Adrenal gland (tissue), 12 donors: ENCODE data around the gene NPTXR. TPM values are rescaled to one million over a fixed set of nuclear protein-coding genes. Genes with fewer than 3 reads are reported as not detected.

Experiments
- DNase-seq, 7 donors: peaks; one replicate each; pipeline ENCODE4 v3.0.0-alpha.2; 2019 to 2020
- H3K27ac ChIP-seq, 5 donors: fragments of 200-600 bp; sonication (generic) in 4 of 5; 1 replicate in 3 of 5; 2 replicates in 2 of 5; pipeline versions ENCODE4 v1.5.1 to v1.8.0; 2016 to 2020; ENCODE audit warnings: mild to moderate bottlenecking in 1 of 5
- H3K27me3 ChIP-seq: fragments of 200-600 bp; 2 replicates; pipeline ENCODE4 v1.8.0; 2021
- H3K36me3 ChIP-seq, 2 donors: fragments of 200-600 bp; replicated peaks in 1 of 2; 1 replicate in 1 of 2; 2 replicates in 1 of 2; pipeline versions ENCODE4 v1.5.1 to v1.8.0; 2018 to 2022
- H3K4me1 ChIP-seq, 2 donors: fragments of 200-600 bp; replicated peaks in 1 of 2; 1 replicate in 1 of 2; 2 replicates in 1 of 2; pipeline versions ENCODE4 v1.5.1 to v1.8.0; 2018 to 2021
- H3K4me3 ChIP-seq, 4 donors: fragments of 200-600 bp; sonication (generic) in 3 of 4; one replicate each; pipeline ENCODE4 v1.5.1; 2016 to 2018
- H3K9me3 ChIP-seq, 3 donors: fragments of 200-600 bp; sonication (generic) in 1 of 3; replicated peaks in 1 of 3; 1 replicate in 2 of 3; 2 replicates in 1 of 3; pipeline versions ENCODE4 v1.5.1 to v1.8.0; 2016 to 2021
- CTCF ChIP-seq, 6 experiments: fragments of 450-650 bp in 4 of 6; fragments of 200-600 bp in 2 of 6; sonication (generic) in 1 of 6; IDR thresholded peaks; 1 replicate in 5 of 6; 2 replicates in 1 of 6; pipeline versions ENCODE4 v1.5.1 to v1.8.0; 2016 to 2021; ENCODE audit warnings: antibody characterized with exemption in 6 of 6, mild to moderate bottlenecking in 2 of 6, moderate library complexity in 1 of 6
- POLR2A ChIP-seq, 2 donors: fragments of 450-650 bp; IDR thresholded peaks; one replicate each; pipeline ENCODE4 v1.6.1; 2017; ENCODE audit warnings: antibody characterized with exemption in 2 of 2, mild to moderate bottlenecking in 2 of 2, moderate library complexity in 1 of 2
- WGBS, 4 donors: extraction: QIAGEN DNeasy Blood & Tissue Kit in 2 of 4; methylation state at CpG; one replicate each; pipeline versions ENCODE4 v1.1.5 to v1.1.7; 2013 to 2017; 5-methylcytosine and 5-hydroxymethylcytosine counted together
- intact Hi-C, 2 donors: fragments of 100-400 bp; cut with DNase I; formaldehyde crosslinking; loops; one replicate each; pipeline versions ENCODE4 v1.14.1 to v1.15.0; 2022 to 2023
- polyA plus RNA-seq, 3 donors: library from polyadenylated mRNA; stranded (reverse); fragments of 200-250 nt in 2 of 3; fragments of 350-450 nt in 1 of 3; fragmentation: Illumina TruSeq in 1 of 3; extraction: RNeasy Lipid Tissue Mini Kit (QIAGEN cat#74804) in 1 of 3; gene quantifications; one replicate each; pipeline ENCODE4 v1.2.3, GENCODE V29; 2013 to 2014
- total RNA-seq, 9 donors: library from RNA; depleted of rRNA in 4 of 9; stranded (reverse); fragments of >200 nt in 4 of 9; fragments of 120-200 nt in 1 of 9; fragmentation: NEBNext Ultra II Directional in 1 of 9; extraction: Animal tissue kit (Norgen Biotek cat#: 25700) in 1 of 9; gene quantifications; one replicate each; pipeline versions ENCODE4 v1.1.0 to v1.2.4, GENCODE V29; 2013 to 2023
- donor health status: healthy with polysubstance abuse.
- donor health status: Bipolar disorder and iron deficiency.
- donor health status: DM: yes; HTN: yes; CAD: no.
- donor health status: DM: no; HTN: no; CAD: no.
- donor health status: DM: no; HTN: no; CAD: no.
- donor health status: DM: yes; HTN: yes; CAD: no.

The NPTXR gene
- total and polyA plus RNA-seq, 12 donors, result 1.2 to 26.9 (median 10.5) TPM

- Histone ChIP-seq H3K27me3 (no peaks in the 10 kb centered on the region), H3K4me3 (no peak overlapping the region), H3K36me3 (no peaks in the 10 kb centered on the region), H3K9me3 (no peaks in the 10 kb centered on the region), H3K27ac (no peak overlapping the region), H3K4me1 (peaks cover 3 to 11% of the 10 kb centered on the region in 2 donors)
- no peak for TF ChIP-seq CTCF (IDR thresholded peaks at IDR 0.05)
- no peak for TF ChIP-seq POLR2A (IDR thresholded peaks at IDR 0.05)
- WGBS, 4 donors, result 96 to 100% (median 99%) methylated on average over 1 of the region's 1 CpG
- intact Hi-C loops, result loop anchor here (5.0 to 10.0 kb wide), 2 partner anchors 65 to 72 kb away; no protein-coding TSS in a partner anchor
- no peak for DNase-seq
These were observed 4.1 kb downstream of the NPTXR start for GRCh38 chr22:38839686-38840085.

- intact Hi-C loops, result no loop called here
- Histone ChIP-seq H3K27ac (no peak overlapping the region), H3K4me3 (no peak overlapping the region), H3K36me3 (no peaks in the 10 kb centered on the region), H3K9me3 (no peaks in the 10 kb centered on the region), H3K27me3 (no peaks in the 10 kb centered on the region), H3K4me1 (no peaks in the 10 kb centered on the region)
- DNase-seq, result no peak
- WGBS, 4 donors, result 86 to 90% (median 88%) methylated on average over 6 of the region's 6 CpGs
- TF ChIP-seq POLR2A (IDR thresholded peaks at IDR 0.05), result no peak
- no peak for TF ChIP-seq CTCF (IDR thresholded peaks at IDR 0.05)
These were observed 6.4 kb downstream of the NPTXR start for GRCh38 chr22:38837414-38837928.

GRCh38 chr22:38835888-38836301 is 7.9 kb downstream of the NPTXR start:
- intact Hi-C loops, result no loop called here
- Histone ChIP-seq H3K4me1 (no peaks in the 10 kb centered on the region), H3K36me3 (no peaks in the 10 kb centered on the region), H3K27ac (no peak overlapping the region), H3K27me3 (no peaks in the 10 kb centered on the region), H3K4me3 (no peak overlapping the region), H3K9me3 (no peaks in the 10 kb centered on the region)
- DNase-seq, result no peak
- 78 to 81% (median 80%) methylated on average over 18 to 19 of the region's 19 CpGs for WGBS, 4 donors
- no peak for TF ChIP-seq POLR2A (IDR thresholded peaks at IDR 0.05)
- no peak for TF ChIP-seq CTCF (IDR thresholded peaks at IDR 0.05)

GRCh38 chr22:38834991-38835390 is 8.8 kb downstream of the NPTXR start:
- TF ChIP-seq POLR2A (IDR thresholded peaks at IDR 0.05) (no peak), CTCF (IDR thresholded peaks at IDR 0.05) (no peak)
- H3K9me3 ChIP-seq, result no peaks in the 10 kb centered on the region
- intact Hi-C loops, result no loop called here

More at GRCh38 chr22:38834991-38835390, 8.8 kb downstream of the NPTXR start:
- Histone ChIP-seq H3K36me3 (no peaks in the 10 kb centered on the region), H3K27me3 (no peaks in the 10 kb centered on the region), H3K4me3 (no peak overlapping the region), H3K4me1 (no peaks in the 10 kb centered on the region), H3K27ac (no peak overlapping the region)
- DNase-seq, result no peak
- 90 to 100% (median 98%) methylated on average over 1 to 5 of the region's 5 CpGs for WGBS, 4 donors
